ENCODE data around the gene CCL25. TPM values are rescaled to one million over a fixed set of nuclear protein-coding genes. Genes with fewer than 3 reads are reported as not detected.

Gene CCL25
- total RNA-seq, 6 donors from 2014 or later: not detected

GRCh38 chr19:8050274-8051096, 2.1 kb upstream of the CCL25 start:
- Histone ChIP-seq H3K4me1 (peaks cover 6 to 13% (median 11%) of the 10 kb centered on the region in 4 donors), H3K4me3 (peak overlapping the region in 3 of 4 donors; percentile 32 to 44 (median 42)), H3K27me3 (no peaks in the 10 kb centered on the region), H3K27ac (no peak overlapping the region), H3K9me3 (no peaks in the 10 kb centered on the region), H3K36me3 (no peaks in the 10 kb centered on the region)
- TF ChIP-seq CTCF (IDR thresholded peaks at IDR 0.05) (no peak), EP300 (IDR thresholded peaks at IDR 0.05) (no peak), POLR2A (IDR thresholded peaks at IDR 0.05) (no peak)
- 13 to 20% methylated on average over 14 to 43 of the region's 49 CpGs for WGBS, 2 donors
- DNase-seq (peak; percentile 93 to 94), ATAC-seq (ENCODE audit: low FRiP score in 2 of 2) (peak; percentile 90 to 96)

- no peak for TF ChIP-seq POLR2AphosphoS5 (IDR thresholded peaks at IDR 0.05)
- no peak for TF ChIP-seq CTCF (IDR thresholded peaks at IDR 0.05)
- TF ChIP-seq EP300 (IDR thresholded peaks at IDR 0.05): no peak
- TF ChIP-seq POLR2A (IDR thresholded peaks at IDR 0.05): no peak
- ATAC-seq (ENCODE audit: low FRiP score in 2 of 2): no peak
- no peak overlapping the region for H3K27ac ChIP-seq
- no peaks in the 10 kb centered on the region for H3K27me3 ChIP-seq
- H3K4me3 ChIP-seq: no peak overlapping the region
- 49 to 72% methylated on average over 9 of the region's 9 CpGs for WGBS, 2 donors
- H3K9me3 ChIP-seq: no peaks in the 10 kb centered on the region
- H3K36me3 ChIP-seq: no peaks in the 10 kb centered on the region
- DNase-seq: no peak
- peaks cover 6 to 13% (median 11%) of the 10 kb centered on the region in 4 donors for H3K4me1 ChIP-seq
Measured at GRCh38 chr19:8054169-8054568, 1.6 kb downstream of the CCL25 start.

GRCh38 chr19:8056533-8056932, 4.0 kb downstream of the CCL25 start:
- H3K9me3 ChIP-seq: no peaks in the 10 kb centered on the region
- no peak for ATAC-seq (ENCODE audit: low FRiP score in 2 of 2)
- 95 to 97% methylated on average over 3 to 4 of the region's 4 CpGs for WGBS, 2 donors

GRCh38 chr19:8057545-8058270, 5.1 kb downstream of the CCL25 start:
- ATAC-seq (ENCODE audit: low FRiP score in 2 of 2): no peak
- 78% methylated on average over 7 of the region's 7 CpGs for WGBS, 2 donors
- no peak overlapping the region for H3K27ac ChIP-seq

More at GRCh38 chr19:8056533-8056932, 4.0 kb downstream of the CCL25 start:
- H3K4me3 ChIP-seq: no peak overlapping the region
- no peaks in the 10 kb centered on the region for H3K36me3 ChIP-seq
- DNase-seq: no peak
- H3K27me3 ChIP-seq: no peaks in the 10 kb centered on the region
- H3K27ac ChIP-seq: no peak overlapping the region
- TF ChIP-seq CTCF (IDR thresholded peaks at IDR 0.05) (no peak), EP300 (IDR thresholded peaks at IDR 0.05) (no peak), POLR2AphosphoS5 (IDR thresholded peaks at IDR 0.05) (no peak), POLR2A (IDR thresholded peaks at IDR 0.05) (no peak)
- no peaks in the 10 kb centered on the region for H3K4me1 ChIP-seq

More at GRCh38 chr19:8057545-8058270, 5.1 kb downstream of the CCL25 start:
- no peaks in the 10 kb centered on the region for H3K27me3 ChIP-seq
- TF ChIP-seq POLR2A (IDR thresholded peaks at IDR 0.05): no peak
- TF ChIP-seq POLR2AphosphoS5 (IDR thresholded peaks at IDR 0.05): no peak
- no peak for TF ChIP-seq EP300 (IDR thresholded peaks at IDR 0.05)
- no peak for TF ChIP-seq CTCF (IDR thresholded peaks at IDR 0.05)
- H3K4me3 ChIP-seq: no peak overlapping the region
- no peaks in the 10 kb centered on the region for H3K9me3 ChIP-seq
- H3K4me1 ChIP-seq: no peaks in the 10 kb centered on the region
- no peaks in the 10 kb centered on the region for H3K36me3 ChIP-seq
- no peak for DNase-seq

Data from upper lobe of left lung (tissue), 6 donors.